Stimulated activated naive B cell treated with anti-CD40 and anti-IgM and Interleukin-4, amounts not matched to agents 10 μg/mL and 1 μg/mL and 100 μg/mL, for 72 hours (primary cell): ENCODE measurements around the gene CYS1.

Experiments used
- ATAC-seq, 2 donors: fragments of 150-1000 bp; cut with Tn5 transposase; replicated peaks; 2 replicates each; pipeline ENCODE4 v1.10.0; 2021; ENCODE audit warnings: moderate library complexity in 1 of 2
- DNase-seq: peaks from one replicate; pipeline ENCODE4 v3.0.0; 2021
- H3K27ac Mint-ChIP-seq: one replicate; pipeline ENCODE4 v1.8.0; 2022; ENCODE audit warnings: mild to moderate bottlenecking, mixed read lengths
- H3K27me3 Mint-ChIP-seq, 2 donors: one replicate each; pipeline ENCODE4 v1.8.0; 2022; ENCODE audit warnings: mixed read lengths in 2 of 2
- H3K36me3 Mint-ChIP-seq, 2 donors: one replicate each; pipeline ENCODE4 v1.8.0; 2022; ENCODE audit warnings: mixed read lengths in 2 of 2, mild to moderate bottlenecking in 1 of 2
- H3K4me1 Mint-ChIP-seq, 2 donors: one replicate each; pipeline ENCODE4 v1.8.0; 2022; ENCODE audit warnings: mixed read lengths in 2 of 2, mild to moderate bottlenecking in 1 of 2
- H3K4me3 Mint-ChIP-seq, 2 donors: one replicate each; pipeline ENCODE4 v1.8.0; 2022; ENCODE audit warnings: mild to moderate bottlenecking in 2 of 2, mixed read lengths in 2 of 2, moderate library complexity in 1 of 2
- H3K9me3 Mint-ChIP-seq, 2 donors: one replicate each; pipeline ENCODE4 v1.8.0; 2022; ENCODE audit warnings: mixed read lengths in 2 of 2, mild to moderate bottlenecking in 1 of 2

Gene CYS1

GRCh38 chr2:10079870-10080535 lies at the start of gene CYS1:
CYS1 (minus strand) TSS chr2:10080411; CDS start chr2:10080223, 188 bp downstream.
- ATAC-seq (peak; percentile 56 to 57), DNase-seq (no peak)
- Mint-ChIP-seq H3K27ac (peak within 1 kb of the TSS; percentile 68), H3K36me3 (no peaks in the 10 kb centered on the region), H3K4me1 (peaks cover 25% of the 10 kb centered on the region in 2 donors), H3K4me3 (peak within 1 kb of the TSS; percentile 75 to 81), H3K27me3 (peaks cover 59 to 74% of the 10 kb centered on the region in 2 donors), H3K9me3 (no peaks in the 10 kb centered on the region)

- ATAC-seq (no peak), DNase-seq (no peak)
- H3K27me3 Mint-ChIP-seq = peaks cover 0 to 4% of the 10 kb centered on the region in 2 donors
- peaks cover 3 to 18% of the 10 kb centered on the region in 2 donors for H3K36me3 Mint-ChIP-seq
- H3K9me3 Mint-ChIP-seq = no peaks in the 10 kb centered on the region
- H3K4me3 Mint-ChIP-seq = no peak overlapping the region
- peaks cover 3 to 7% of the 10 kb centered on the region in 2 donors for H3K4me1 Mint-ChIP-seq
- H3K27ac Mint-ChIP-seq = no peak overlapping the region
These were observed 49.3 kb upstream of the CYS1 start for GRCh38 chr2:10129490-10129889.

- H3K4me3 Mint-ChIP-seq = no peak overlapping the region
- DNase-seq = no peak
- H3K36me3 Mint-ChIP-seq = peaks cover 8 to 23% of the 10 kb centered on the region in 2 donors
- H3K27ac Mint-ChIP-seq = no peak overlapping the region
- H3K9me3 Mint-ChIP-seq = no peaks in the 10 kb centered on the region
- no peak for ATAC-seq
- peaks cover 6 to 9% of the 10 kb centered on the region in 2 donors for H3K27me3 Mint-ChIP-seq
- peaks cover 7 to 13% of the 10 kb centered on the region in 2 donors for H3K4me1 Mint-ChIP-seq
These were observed 48.2 kb upstream of the CYS1 start for GRCh38 chr2:10128420-10128819.

- DNase-seq (no peak), ATAC-seq (no peak)
- H3K9me3 Mint-ChIP-seq = no peaks in the 10 kb centered on the region
- no peak overlapping the region for H3K4me3 Mint-ChIP-seq
- peaks cover 10 to 27% of the 10 kb centered on the region in 2 donors for H3K36me3 Mint-ChIP-seq
- H3K4me1 Mint-ChIP-seq = peaks cover 11 to 28% of the 10 kb centered on the region in 2 donors
- peaks cover 12 to 13% of the 10 kb centered on the region in 2 donors for H3K27me3 Mint-ChIP-seq
- H3K27ac Mint-ChIP-seq = no peak overlapping the region
These were observed 46.4 kb upstream of the CYS1 start for GRCh38 chr2:10126632-10127026.

- peaks cover 12 to 13% of the 10 kb centered on the region in 2 donors for H3K27me3 Mint-ChIP-seq
- H3K4me3 Mint-ChIP-seq = no peak overlapping the region
- peaks cover 10 to 27% of the 10 kb centered on the region in 2 donors for H3K36me3 Mint-ChIP-seq
These were observed 45.8 kb upstream of the CYS1 start for GRCh38 chr2:10125842-10126631.

GRCh38 chr2:10124538-10125045 lies 44.4 kb upstream of the CYS1 start:
- peaks cover 12 to 13% of the 10 kb centered on the region in 2 donors for H3K27me3 Mint-ChIP-seq
- H3K4me1 Mint-ChIP-seq = peaks cover 13 to 32% of the 10 kb centered on the region in 2 donors
- no peak overlapping the region for H3K27ac Mint-ChIP-seq
- H3K36me3 Mint-ChIP-seq = peaks cover 10 to 27% of the 10 kb centered on the region in 2 donors
- ATAC-seq = no peak
- no peaks in the 10 kb centered on the region for H3K9me3 Mint-ChIP-seq
- DNase-seq = no peak
- no peak overlapping the region for H3K4me3 Mint-ChIP-seq

More at GRCh38 chr2:10125842-10126631, 45.8 kb upstream of the CYS1 start:
- Mint-ChIP-seq H3K4me1 (peaks cover 13 to 32% of the 10 kb centered on the region in 2 donors), H3K27ac (no peak overlapping the region), H3K9me3 (no peaks in the 10 kb centered on the region)
- no peak for ATAC-seq
- no peak for DNase-seq

GRCh38 chr2:10123281-10123680 lies 43.1 kb upstream of the CYS1 start:
- no peaks in the 10 kb centered on the region for H3K9me3 Mint-ChIP-seq
- peaks cover 10 to 20% of the 10 kb centered on the region in 2 donors for H3K36me3 Mint-ChIP-seq
- peaks cover 12 to 13% of the 10 kb centered on the region in 2 donors for H3K27me3 Mint-ChIP-seq
- H3K4me3 Mint-ChIP-seq = peak overlapping the region; percentile 82 to 97
- ATAC-seq = no peak
- peaks cover 14 to 32% of the 10 kb centered on the region in 2 donors for H3K4me1 Mint-ChIP-seq
- peak overlapping the region; percentile 81 for H3K27ac Mint-ChIP-seq
- no peak for DNase-seq

GRCh38 chr2:10122500-10123280 lies 42.5 kb upstream of the CYS1 start, which contains the start of gene RRM2:
RRM2 (plus strand) TSS chr2:10122739; CDS start chr2:10122799, 60 bp downstream.
- Mint-ChIP-seq H3K36me3 (peaks cover 10 to 20% of the 10 kb centered on the region in 2 donors), H3K4me1 (peaks cover 15 to 32% of the 10 kb centered on the region in 2 donors), H3K27me3 (peaks cover 12 to 13% of the 10 kb centered on the region in 2 donors), H3K27ac (peak within 1 kb of the TSS; percentile 99), H3K4me3 (peak within 1 kb of the TSS; percentile 97 to 99), H3K9me3 (no peaks in the 10 kb centered on the region)
- ATAC-seq = peak; percentile 78 to 81
- peak; percentile 85 for DNase-seq

GRCh38 chr2:10120877-10121574 lies 40.8 kb upstream of the CYS1 start:
- Mint-ChIP-seq H3K4me3 (peak overlapping the region; percentile 97 to 99), H3K4me1 (peaks cover 15 to 32% of the 10 kb centered on the region in 2 donors), H3K27ac (peak overlapping the region; percentile 99), H3K9me3 (no peaks in the 10 kb centered on the region), H3K27me3 (peaks cover 12 to 13% of the 10 kb centered on the region in 2 donors), H3K36me3 (peaks cover 10 to 20% of the 10 kb centered on the region in 2 donors)
- DNase-seq (no peak), ATAC-seq (no peak)

- Mint-ChIP-seq H3K27ac (peak overlapping the region; percentile 99), H3K27me3 (peaks cover 9 to 12% of the 10 kb centered on the region in 2 donors), H3K36me3 (peaks cover 6 to 14% of the 10 kb centered on the region in 2 donors), H3K4me3 (peak overlapping the region; percentile 97 to 99), H3K9me3 (no peaks in the 10 kb centered on the region), H3K4me1 (peaks cover 15 to 32% of the 10 kb centered on the region in 2 donors)
- DNase-seq = peak; percentile 88
- ATAC-seq = peak; percentile 82
These were observed 40.1 kb upstream of the CYS1 start for GRCh38 chr2:10120158-10120876.

- Mint-ChIP-seq H3K4me3 (peak overlapping the region; percentile 97 to 99), H3K9me3 (no peaks in the 10 kb centered on the region), H3K27me3 (peaks cover 9 to 12% of the 10 kb centered on the region in 2 donors), H3K36me3 (peaks cover 6 to 9% of the 10 kb centered on the region in 2 donors), H3K27ac (peak overlapping the region; percentile 99), H3K4me1 (peaks cover 13 to 26% of the 10 kb centered on the region in 2 donors)
- ATAC-seq (no peak), DNase-seq (no peak)
These were observed 39.5 kb upstream of the CYS1 start for GRCh38 chr2:10119601-10120157.

- Mint-ChIP-seq H3K36me3 (peaks cover 6 to 9% of the 10 kb centered on the region in 2 donors), H3K27ac (no peak overlapping the region), H3K9me3 (no peaks in the 10 kb centered on the region), H3K4me3 (no peak overlapping the region), H3K27me3 (peaks cover 9 to 11% of the 10 kb centered on the region in 2 donors), H3K4me1 (peaks cover 13 to 25% of the 10 kb centered on the region in 2 donors)
- no peak for DNase-seq
- ATAC-seq = no peak
These were observed 38.8 kb upstream of the CYS1 start for GRCh38 chr2:10119027-10119325.
